HS-27A (cell line): Measurements from ENCODE around the gene RTN4IP1.
A peak's percentile ranks its signal among the peaks of the same experiment; 100 is the strongest.

Experiments
- DNase-seq: peaks from one replicate; pipeline ENCODE4 v3.0.0-alpha.2; 2012; ENCODE audit warnings: low read depth, missing footprints

RTN4IP1 gene

GRCh38 chr6:106629103-106629858, at the start of gene RTN4IP1, which contains the start of gene QRSL1:
Gene RTN4IP1, minus strand, starts transcription at chr6:106629498. Its CDS starts 477 bp downstream, at chr6:106629021.
Gene QRSL1, plus strand, starts transcription at chr6:106629578. Its CDS starts 104 bp downstream, at chr6:106629682.
- peak; percentile 64 for DNase-seq

- no peak for DNase-seq
These were observed 48.0 kb upstream of the RTN4IP1 start for GRCh38 chr6:106677282-106677681.

- DNase-seq: no peak
These were observed 45.4 kb upstream of the RTN4IP1 start for GRCh38 chr6:106674541-106675229.

DNA sequence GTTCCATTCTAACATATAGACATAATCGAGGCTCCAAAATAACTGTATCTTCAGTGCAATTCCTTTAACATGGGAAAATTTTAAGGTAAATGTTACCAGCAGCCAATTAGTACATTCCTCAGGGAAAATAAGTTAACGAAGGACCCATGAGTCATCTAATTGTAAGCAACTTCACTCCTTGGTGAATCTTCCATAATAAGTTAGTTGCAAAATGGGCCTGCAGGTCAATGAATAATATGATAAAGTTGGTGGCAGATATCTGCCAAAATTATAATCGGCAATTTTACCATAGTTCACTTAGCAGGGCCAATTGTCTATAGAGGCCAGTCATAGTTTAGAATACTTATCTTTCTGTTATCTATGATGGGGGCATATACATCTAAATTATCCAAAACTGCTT, 42.4 kb upstream of the RTN4IP1 start:
- DNase-seq: no peak

DNA sequence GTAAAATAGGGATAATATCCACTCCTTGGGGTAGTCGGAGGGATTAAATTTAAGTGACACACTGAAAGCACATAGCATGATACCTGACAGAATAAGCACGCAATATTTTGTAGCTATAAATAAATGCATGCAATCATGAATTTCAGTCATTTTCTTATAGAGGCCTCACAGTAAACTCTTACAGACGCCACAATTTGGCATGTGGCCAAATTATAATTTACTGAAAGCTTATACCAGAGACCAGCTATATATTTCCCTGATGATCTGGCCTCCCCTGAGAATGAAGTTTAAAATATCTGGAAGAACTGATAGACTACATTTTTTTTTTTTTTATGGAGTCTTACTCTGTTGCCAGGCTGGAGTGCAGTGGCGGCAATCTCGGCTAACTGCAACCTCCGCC, 40.9 kb upstream of the RTN4IP1 start:
- no peak for DNase-seq

DNA sequence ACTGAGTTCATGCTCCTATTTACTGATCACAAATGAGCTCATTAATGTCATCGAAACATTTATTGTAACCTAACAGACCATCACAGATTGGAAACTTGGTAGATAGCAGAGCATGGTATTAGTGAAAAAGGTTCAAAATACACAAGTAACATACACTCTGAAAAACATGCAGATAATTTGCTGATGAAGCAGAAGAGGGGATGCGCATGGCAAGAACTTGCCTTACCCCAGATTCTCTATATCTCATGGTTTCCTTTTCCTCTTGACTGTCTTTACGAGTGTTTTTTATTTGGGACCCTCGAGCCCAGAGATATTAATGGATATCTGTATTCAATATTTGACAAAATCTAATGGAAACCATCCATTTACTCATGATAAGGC, 37.7 kb upstream of the RTN4IP1 start:
- DNase-seq: no peak

- no peak for DNase-seq
These were observed 37.2 kb upstream of the RTN4IP1 start for GRCh38 chr6:106666282-106667021.

DNA sequence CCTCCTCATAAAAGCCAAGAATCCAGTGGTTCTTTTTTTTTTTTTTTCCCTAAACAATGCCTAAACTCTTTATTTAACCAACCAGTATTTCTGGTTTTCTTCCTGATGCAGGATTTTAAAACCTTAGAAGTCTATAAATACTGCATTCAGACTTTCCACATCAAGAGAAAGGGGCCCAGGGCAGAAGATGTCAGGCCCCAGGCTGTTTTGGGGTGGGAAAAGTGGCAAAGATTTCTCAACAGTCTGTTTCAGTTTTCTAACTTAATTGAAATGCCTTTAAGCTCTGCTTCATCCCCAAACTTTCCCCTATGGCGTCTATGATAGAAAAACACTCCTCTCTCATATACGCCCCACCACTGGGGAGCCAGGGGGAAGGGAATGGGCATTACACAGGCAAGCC, 33.2 kb upstream of the RTN4IP1 start:
- no peak for DNase-seq

- no peak for DNase-seq
These were observed 30.6 kb upstream of the RTN4IP1 start for GRCh38 chr6:106659859-106660258.

- DNase-seq: no peak
These were observed 29.2 kb upstream of the RTN4IP1 start for GRCh38 chr6:106658469-106658868.

- DNase-seq: no peak
These were observed 19.5 kb upstream of the RTN4IP1 start for GRCh38 chr6:106648651-106649308.

GRCh38 chr6:106643061-106643460, 13.8 kb upstream of the RTN4IP1 start:
- DNase-seq: no peak

- DNase-seq: no peak
These were observed 13.2 kb upstream of the RTN4IP1 start for GRCh38 chr6:106642476-106642875.

- no peak for DNase-seq
These were observed 10.5 kb upstream of the RTN4IP1 start for GRCh38 chr6:106639812-106640211.

GRCh38 chr6:106637717-106638341, 8.5 kb upstream of the RTN4IP1 start:
- DNase-seq: no peak

GRCh38 chr6:106637051-106637716, 7.9 kb upstream of the RTN4IP1 start:
- no peak for DNase-seq

DNA sequence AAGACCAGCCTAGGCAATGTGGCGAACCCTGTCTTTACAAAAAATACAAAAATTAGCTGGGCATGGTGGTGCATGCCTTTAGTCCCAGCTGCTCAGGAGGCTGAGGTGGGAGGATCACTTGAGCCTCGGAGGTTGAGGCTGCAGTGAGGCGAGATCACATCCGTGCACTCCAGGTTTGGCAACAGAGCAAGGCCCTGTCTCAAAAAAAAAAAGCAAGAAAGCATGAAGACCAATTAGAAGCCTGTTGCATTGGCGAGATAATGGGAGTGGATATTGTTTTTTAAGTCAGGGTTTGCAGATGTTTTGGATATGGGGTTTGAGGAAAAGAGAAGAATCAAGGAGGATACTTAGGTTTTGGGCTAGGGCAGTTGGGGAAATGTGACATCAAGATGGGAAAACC, 5.3 kb upstream of the RTN4IP1 start:
- DNase-seq: no peak

DNA sequence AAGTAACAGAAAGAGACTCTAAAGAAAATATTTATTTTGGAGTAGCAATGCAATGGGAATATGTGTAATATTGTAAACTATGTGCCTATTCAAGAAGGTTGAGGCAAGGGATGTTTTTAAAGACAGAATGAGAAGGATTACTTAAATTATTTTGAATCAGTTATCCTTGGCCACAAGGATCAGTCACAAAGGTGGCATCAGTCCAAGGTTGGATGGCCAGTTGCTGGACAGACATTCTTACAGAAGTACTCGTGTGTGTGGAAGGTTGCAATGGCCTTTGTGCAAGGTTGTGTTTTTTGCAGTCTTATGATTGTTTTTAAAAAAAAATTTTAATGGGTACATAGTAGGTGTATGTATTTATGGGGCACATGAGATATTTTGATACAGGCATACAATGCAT, 2.0 kb upstream of the RTN4IP1 start:
- no peak for DNase-seq

- no peak for DNase-seq
These were observed 1.1 kb upstream of the RTN4IP1 start for GRCh38 chr6:106630366-106630765.

DNA sequence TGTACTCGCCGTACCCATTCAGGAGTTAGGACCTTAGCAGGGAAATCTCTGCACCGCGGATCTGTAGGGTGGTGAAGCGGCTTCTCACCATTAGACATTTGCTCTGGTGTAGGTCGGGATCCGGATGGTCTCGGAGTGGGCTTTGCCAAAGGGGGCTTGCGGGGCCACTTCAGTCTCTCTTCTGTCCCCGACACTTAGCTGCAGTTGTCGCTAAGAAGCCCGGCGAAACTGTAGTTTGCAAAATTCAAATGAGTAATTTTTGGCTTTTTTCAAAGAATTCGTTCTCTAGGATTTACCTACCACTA, 513 bp upstream of the RTN4IP1 start:
- no peak for DNase-seq

DNA sequence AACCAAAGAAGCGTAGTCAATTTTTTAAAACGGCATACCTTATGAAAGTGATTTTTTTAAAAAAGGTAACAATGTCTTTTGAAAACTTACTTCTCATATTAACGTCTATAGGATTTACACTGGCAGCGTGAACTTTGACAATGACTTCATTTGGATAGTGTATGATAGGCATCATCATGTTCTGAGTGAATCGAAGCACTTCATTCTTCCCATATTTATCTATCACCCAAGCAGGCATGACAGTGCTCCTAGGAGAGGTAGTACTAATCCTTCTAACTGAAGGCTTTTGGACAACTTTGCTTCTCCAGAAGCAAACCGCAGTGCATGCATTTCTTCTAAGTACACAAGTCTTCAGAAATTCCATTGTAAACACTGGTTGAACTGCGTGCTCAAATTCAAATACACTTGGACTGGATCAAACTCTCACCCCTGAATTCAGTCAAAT, 618 bp downstream of the RTN4IP1 start:
- DNase-seq: no peak
